ENCODE data around the gene C16orf74.

DNA sequence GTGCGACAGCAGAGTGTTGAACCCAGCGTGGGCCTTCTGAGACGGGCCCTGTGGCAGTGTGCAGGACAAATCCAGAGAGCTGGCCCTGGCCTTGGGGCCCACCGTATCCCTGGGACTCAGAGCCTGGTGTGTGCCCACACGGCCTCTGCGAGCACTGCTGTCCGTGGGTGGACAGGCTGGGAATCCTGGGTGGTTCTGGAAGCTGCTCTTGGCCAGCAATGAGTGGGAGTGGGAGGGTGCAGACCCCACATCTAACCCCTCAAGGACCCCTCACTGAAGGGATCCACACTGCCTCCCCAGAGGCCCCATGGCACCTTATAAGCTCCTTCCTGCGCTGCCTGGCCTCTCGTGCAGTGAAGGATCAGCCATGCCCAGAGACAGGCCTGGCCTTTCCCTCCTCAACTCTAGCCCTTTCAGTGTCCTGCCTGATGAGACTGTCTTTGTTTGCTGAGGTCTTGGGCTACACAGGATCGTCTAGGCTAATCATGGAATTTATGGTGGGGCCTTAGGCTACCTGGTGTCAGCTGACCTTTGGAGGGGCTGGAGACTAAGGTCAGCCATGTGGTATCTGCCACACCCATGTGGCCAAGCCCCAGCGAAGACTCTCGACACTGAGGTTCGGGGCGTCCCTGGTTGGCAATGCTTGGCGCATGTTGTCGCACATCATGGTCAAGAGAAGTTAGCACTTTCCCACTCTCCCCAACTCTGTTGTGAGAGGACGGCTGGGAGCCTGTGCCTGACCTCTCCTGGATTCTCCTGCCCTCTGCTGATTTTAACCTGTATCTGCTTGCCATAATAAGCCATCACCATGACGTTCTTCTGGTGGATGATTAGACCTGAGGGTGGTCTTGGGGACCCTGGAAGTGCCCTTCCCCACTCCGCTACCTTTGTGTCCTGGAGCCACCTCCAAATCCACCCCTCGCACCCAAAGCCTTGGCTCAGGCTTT lies 45.7 kb downstream of the C16orf74 start:
- TF ChIP-seq POLR2A (IDR thresholded peaks at IDR 0.05) (no peak), POLR2AphosphoS5 (IDR thresholded peaks at IDR 0.05) (no peak), EP300 (IDR thresholded peaks at IDR 0.05) (no peak)
- TF ChIP-seq, protein P1, sequence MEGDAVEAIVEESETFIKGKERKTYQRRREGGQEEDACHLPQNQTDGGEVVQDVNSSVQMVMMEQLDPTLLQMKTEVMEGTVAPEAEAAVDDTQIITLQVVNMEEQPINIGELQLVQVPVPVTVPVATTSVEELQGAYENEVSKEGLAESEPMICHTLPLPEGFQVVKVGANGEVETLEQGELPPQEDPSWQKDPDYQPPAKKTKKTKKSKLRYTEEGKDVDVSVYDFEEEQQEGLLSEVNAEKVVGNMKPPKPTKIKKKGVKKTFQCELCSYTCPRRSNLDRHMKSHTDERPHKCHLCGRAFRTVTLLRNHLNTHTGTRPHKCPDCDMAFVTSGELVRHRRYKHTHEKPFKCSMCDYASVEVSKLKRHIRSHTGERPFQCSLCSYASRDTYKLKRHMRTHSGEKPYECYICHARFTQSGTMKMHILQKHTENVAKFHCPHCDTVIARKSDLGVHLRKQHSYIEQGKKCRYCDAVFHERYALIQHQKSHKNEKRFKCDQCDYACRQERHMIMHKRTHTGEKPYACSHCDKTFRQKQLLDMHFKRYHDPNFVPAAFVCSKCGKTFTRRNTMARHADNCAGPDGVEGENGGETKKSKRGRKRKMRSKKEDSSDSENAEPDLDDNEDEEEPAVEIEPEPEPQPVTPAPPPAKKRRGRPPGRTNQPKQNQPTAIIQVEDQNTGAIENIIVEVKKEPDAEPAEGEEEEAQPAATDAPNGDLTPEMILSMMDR (IDR thresholded peaks at IDR 0.05), result no peak

Data from gastroesophageal sphincter (tissue), 3 donors.